SH-SY5Y (cell line): ENCODE measurements around the gene S1PR2.

Experiments
- GATA2 ChIP-seq: IDR thresholded peaks from 2 replicates; pipeline ENCODE4 v1.6.1; 2011; ENCODE audit warnings: mild to moderate bottlenecking, low read depth, low read length
- GATA3 ChIP-seq: IDR thresholded peaks from 2 replicates; pipeline ENCODE4 v1.6.1; 2011; ENCODE audit warnings: low read depth, mild to moderate bottlenecking, low read length, moderate library complexity

DNA sequence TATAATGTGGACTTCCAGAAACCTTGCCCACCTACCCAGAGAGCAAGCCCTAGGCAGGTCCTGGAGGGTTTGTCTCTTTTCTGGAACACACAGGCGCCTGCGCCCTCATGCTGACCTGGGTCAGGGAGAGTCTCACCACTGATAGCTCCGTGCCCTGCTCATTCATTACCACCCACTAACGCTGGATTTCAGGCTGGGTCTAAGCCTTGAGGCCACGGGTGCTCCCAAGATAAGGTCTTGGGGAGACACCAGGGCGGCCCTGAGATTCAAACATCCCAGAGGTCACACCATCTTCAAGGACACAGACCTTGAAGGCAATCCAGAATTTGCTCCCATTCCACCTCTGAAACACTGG lies 5.1 kb downstream of the S1PR2 start:
- TF ChIP-seq GATA2: no peak
- TF ChIP-seq GATA3: no peak
